CD4-positive, alpha-beta T cell (primary cell): ENCODE data around the gene TNFAIP2. TPM values are rescaled to one million over a fixed set of nuclear protein-coding genes. Genes with fewer than 3 reads are reported as not detected.

Experiments
- ATAC-seq: fragments of 200-7000 bp; cut with Tn5 transposase; one replicate; pipeline ENCODE4 v1.10.0; 2022; ENCODE audit warnings: mild to moderate bottlenecking; ENCODE audit not compliant: poor library complexity
- CTCF ChIA-PET: fragments of 350-600 bp; sonication (Branson Sonifier 250); formaldehyde crosslinking; loops from one replicate; lab custom pipeline; 2021; ENCODE audit warnings: antibody characterized with exemption, inconsistent platforms; lab: Charles Lee
- POLR2A ChIA-PET: fragments of 350-600 bp; sonication (Branson Sonifier 250); formaldehyde crosslinking; loops from one replicate; lab custom pipeline; 2021; ENCODE audit warnings: antibody characterized with exemption, inconsistent platforms; lab: Charles Lee
- DNase-seq, 14 experiments: peaks; one replicate each; pipeline ENCODE4 v3.0.0-alpha.2; 2013 to 2020; ENCODE audit warnings: mixed read lengths in 2 of 14
- H3K27ac ChIP-seq, 2 donors: one replicate each; pipeline versions ENCODE4 v1.5.1 to v1.7.0; 2013; ENCODE audit warnings: low read length in 2 of 2, low read depth in 1 of 2, mild to moderate bottlenecking in 1 of 2
- H3K27me3 ChIP-seq, 2 experiments: 1 replicate in 1 of 2; 2 replicates in 1 of 2; pipeline versions ENCODE4 v1.6.1 to v1.7.0; 2013; ENCODE audit warnings: low read length in 2 of 2, control low read depth in 1 of 2, mild to moderate bottlenecking in 1 of 2, moderate library complexity in 1 of 2; ENCODE audit not compliant: insufficient read depth in 2 of 2, control insufficient read depth in 1 of 2
- H3K36me3 ChIP-seq: one replicate; pipeline ENCODE4 v1.6.1; 2013; ENCODE audit warnings: low read length, control low read depth; ENCODE audit not compliant: insufficient read depth
- H3K4me1 ChIP-seq: one replicate; pipeline ENCODE4 v1.6.1; 2013; ENCODE audit warnings: low read length, control low read depth; ENCODE audit not compliant: insufficient read depth
- H3K4me3 ChIP-seq: one replicate; pipeline ENCODE4 v1.5.1; 2013; ENCODE audit warnings: mild to moderate bottlenecking, low read length, moderate library complexity
- H3K9me3 ChIP-seq, 2 experiments: 1 replicate in 1 of 2; 2 replicates in 1 of 2; pipeline versions ENCODE4 v1.6.1 to v1.7.0; 2013; ENCODE audit warnings: low read length in 2 of 2, mild to moderate bottlenecking in 2 of 2, control low read depth in 1 of 2, moderate library complexity in 1 of 2; ENCODE audit not compliant: control insufficient read depth in 1 of 2, insufficient read depth in 1 of 2
- H3K27ac Mint-ChIP-seq: one replicate; pipeline ENCODE4 v1.8.0; 2020; ENCODE audit warnings: mixed read lengths
- H3K27me3 Mint-ChIP-seq: one replicate; pipeline ENCODE4 v1.8.0; 2021; ENCODE audit warnings: mixed read lengths
- H3K36me3 Mint-ChIP-seq: one replicate; pipeline ENCODE4 v1.8.0; 2021; ENCODE audit warnings: low read depth, mixed read lengths
- H3K4me1 Mint-ChIP-seq: one replicate; pipeline ENCODE4 v1.8.0; 2021; ENCODE audit warnings: low read depth, mixed read lengths
- H3K4me3 Mint-ChIP-seq: one replicate; pipeline ENCODE4 v1.8.0; 2020; ENCODE audit warnings: mild to moderate bottlenecking, mixed read lengths
- H3K9me3 Mint-ChIP-seq: one replicate; pipeline ENCODE4 v1.8.0; 2020; ENCODE audit warnings: mixed read lengths
- intact Hi-C, 2 experiments: fragments of 100-400 bp; cut with DNase I in 1 of 2; cut with micrococcal nuclease in 1 of 2; formaldehyde crosslinking; loops; one replicate each; pipeline versions ENCODE4 v1.15.1 to v1.9.0; 2023 to 2025; cut with DNase I, micrococcal nuclease
- total RNA-seq, 174 experiments: library from RNA in 2 of 174; stranded (reverse) in 2 of 174; gene quantifications; one replicate each; pipeline ENCODE4 v1.2.3 and lab custom pipeline; 2021 to 2026
- TF ChIP-seq, protein P1 (sequence below): fragments of 200-600 bp; IDR thresholded peaks from one replicate; pipeline ENCODE4 v1.8.0; 2022; ENCODE audit warnings: antibody characterized with exemption, mild to moderate bottlenecking

TNFAIP2 gene
- total RNA-seq, 2 experiments from 2014 or later: 4.4 to 6.1 TPM

GRCh38 chr14:103141117-103141796, 18.0 kb downstream of the TNFAIP2 start:
- TF ChIP-seq, protein P1, sequence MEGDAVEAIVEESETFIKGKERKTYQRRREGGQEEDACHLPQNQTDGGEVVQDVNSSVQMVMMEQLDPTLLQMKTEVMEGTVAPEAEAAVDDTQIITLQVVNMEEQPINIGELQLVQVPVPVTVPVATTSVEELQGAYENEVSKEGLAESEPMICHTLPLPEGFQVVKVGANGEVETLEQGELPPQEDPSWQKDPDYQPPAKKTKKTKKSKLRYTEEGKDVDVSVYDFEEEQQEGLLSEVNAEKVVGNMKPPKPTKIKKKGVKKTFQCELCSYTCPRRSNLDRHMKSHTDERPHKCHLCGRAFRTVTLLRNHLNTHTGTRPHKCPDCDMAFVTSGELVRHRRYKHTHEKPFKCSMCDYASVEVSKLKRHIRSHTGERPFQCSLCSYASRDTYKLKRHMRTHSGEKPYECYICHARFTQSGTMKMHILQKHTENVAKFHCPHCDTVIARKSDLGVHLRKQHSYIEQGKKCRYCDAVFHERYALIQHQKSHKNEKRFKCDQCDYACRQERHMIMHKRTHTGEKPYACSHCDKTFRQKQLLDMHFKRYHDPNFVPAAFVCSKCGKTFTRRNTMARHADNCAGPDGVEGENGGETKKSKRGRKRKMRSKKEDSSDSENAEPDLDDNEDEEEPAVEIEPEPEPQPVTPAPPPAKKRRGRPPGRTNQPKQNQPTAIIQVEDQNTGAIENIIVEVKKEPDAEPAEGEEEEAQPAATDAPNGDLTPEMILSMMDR: no peak
- CTCF ChIA-PET: no interaction called here
- peak in 4 of 14 experiments; percentile 12 to 51 (median 34) for DNase-seq
- Histone ChIP-seq H3K4me1 (no peaks in the 10 kb centered on the region), H3K27me3 (peaks cover 15 to 23% of the 10 kb centered on the region in 2 experiments), H3K27ac (no peak overlapping the region), H3K9me3 (no peaks in the 10 kb centered on the region), H3K36me3 (no peaks in the 10 kb centered on the region), H3K4me3 (no peak overlapping the region)
- Mint-ChIP-seq H3K27ac (no peak overlapping the region), H3K4me3 (no peak overlapping the region), H3K9me3 (no peaks in the 10 kb centered on the region), H3K27me3 (peaks cover 47% of the 10 kb centered on the region), H3K36me3 (no peaks in the 10 kb centered on the region), H3K4me1 (no peaks in the 10 kb centered on the region)
- no peak for ATAC-seq
- intact Hi-C loops: no loop called here
- POLR2A ChIA-PET: no interaction called here

- no peak for ATAC-seq
- CTCF ChIA-PET: no interaction called here
- intact Hi-C loops: no loop called here
- Histone ChIP-seq H3K4me1 (no peaks in the 10 kb centered on the region), H3K27me3 (peaks cover 17 to 23% of the 10 kb centered on the region in 2 experiments), H3K27ac (no peak overlapping the region), H3K36me3 (no peaks in the 10 kb centered on the region), H3K9me3 (no peaks in the 10 kb centered on the region), H3K4me3 (no peak overlapping the region)
- POLR2A ChIA-PET: no interaction called here
- H3K4me1 Mint-ChIP-seq: no peaks in the 10 kb centered on the region
- DNase-seq: no peak
- peaks cover 52% of the 10 kb centered on the region for H3K27me3 Mint-ChIP-seq
- no peak overlapping the region for H3K27ac Mint-ChIP-seq
- H3K36me3 Mint-ChIP-seq: no peaks in the 10 kb centered on the region
- TF ChIP-seq, protein P1: no peak
- H3K4me3 Mint-ChIP-seq: no peak overlapping the region
- no peaks in the 10 kb centered on the region for H3K9me3 Mint-ChIP-seq
Observed at GRCh38 chr14:103142026-103142425, 18.8 kb downstream of the TNFAIP2 start.

DNA sequence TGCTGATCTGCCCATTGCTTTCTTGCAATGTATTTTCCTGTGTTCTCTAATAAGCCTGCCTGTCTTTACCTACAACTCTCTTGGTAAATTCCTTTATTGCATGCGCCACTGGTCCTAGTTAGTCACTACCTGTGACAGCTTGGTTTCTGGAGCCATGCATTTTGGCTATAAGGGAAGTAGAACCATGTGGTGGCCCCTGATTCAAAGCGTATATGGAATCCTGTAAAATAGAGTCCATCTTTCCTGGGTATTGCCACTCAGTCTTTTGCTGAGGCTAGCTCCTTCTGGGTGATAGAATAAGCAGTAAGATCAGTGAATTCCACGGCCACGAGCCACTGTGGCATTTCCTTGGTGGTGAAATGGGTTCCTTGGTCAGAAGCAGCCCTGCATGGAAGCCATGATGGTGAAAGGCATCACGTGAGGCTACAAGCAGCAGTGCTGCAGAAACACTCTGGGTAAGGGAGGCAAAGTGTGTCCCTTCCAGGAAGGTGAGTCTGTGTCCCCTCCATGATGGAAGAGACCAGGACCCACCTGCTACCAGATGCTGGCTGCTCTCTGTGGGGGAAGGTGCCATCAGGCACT, 19.6 kb downstream of the TNFAIP2 start:
- no peak overlapping the region for H3K27ac ChIP-seq
- no peaks in the 10 kb centered on the region for H3K9me3 Mint-ChIP-seq
- H3K4me3 ChIP-seq: no peak overlapping the region
- no peaks in the 10 kb centered on the region for H3K4me1 Mint-ChIP-seq
- H3K27me3 Mint-ChIP-seq: peaks cover 60% of the 10 kb centered on the region
- CTCF ChIA-PET: no interaction called here
- TF ChIP-seq, protein P1: no peak
- no peak overlapping the region for H3K4me3 Mint-ChIP-seq
- peaks cover 17 to 23% of the 10 kb centered on the region in 2 experiments for H3K27me3 ChIP-seq
- H3K36me3 Mint-ChIP-seq: no peaks in the 10 kb centered on the region
- no peak overlapping the region for H3K27ac Mint-ChIP-seq
- POLR2A ChIA-PET: no interaction called here
- H3K4me1 ChIP-seq: no peaks in the 10 kb centered on the region
- no peaks in the 10 kb centered on the region for H3K9me3 ChIP-seq
- ATAC-seq: no peak
- no peaks in the 10 kb centered on the region for H3K36me3 ChIP-seq
- DNase-seq: no peak
- intact Hi-C loops: no loop called here
